ENCODE data around the gene CFAP410.
"Not testable (repeated sequence)": the region's sequence is repeated elsewhere in the genome, so short reads cannot be mapped to it uniquely, and the experiment has no call there.

The CFAP410 gene

DNA sequence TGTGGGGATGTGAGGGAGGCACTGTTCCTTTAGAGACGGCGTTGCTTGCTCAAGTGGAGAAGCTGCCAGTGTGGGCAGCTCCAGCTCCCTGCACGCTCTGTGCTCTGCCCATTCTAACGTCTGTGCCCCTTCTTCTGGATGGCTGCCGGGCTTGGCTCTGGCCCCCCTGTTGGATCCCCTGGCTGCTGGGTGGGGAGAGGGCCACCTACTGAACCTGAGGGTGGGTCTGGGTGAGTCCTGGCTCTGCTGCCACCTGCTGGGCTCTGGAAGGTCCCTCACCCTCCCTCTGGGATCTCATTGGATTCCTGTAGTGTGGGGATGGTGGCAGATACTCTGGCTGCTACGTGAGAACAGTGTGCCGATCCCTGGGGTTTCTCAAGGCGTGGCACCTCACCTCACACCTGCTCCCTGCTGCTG, 34.3 kb downstream of the CFAP410 start:
- Histone ChIP-seq H3K9me3 (ENCODE audit: control insufficient read depth, low read length) (no peaks in the 10 kb centered on the region), H3K36me3 (ENCODE audit: control insufficient read depth, insufficient read depth, low read length) (no peaks in the 10 kb centered on the region), H3K27me3 (ENCODE audit: control insufficient read depth, insufficient read depth, low read length, poor library complexity, severe bottlenecking) (no peaks in the 10 kb centered on the region), H3K27ac (ENCODE audit: insufficient read depth, low read depth, low read length, poor library complexity, severe bottlenecking) (no peak overlapping the region), H3K4me3 (ENCODE audit: insufficient read depth, low read depth, low read length) (no peak overlapping the region), H3K4me1 (ENCODE audit: control insufficient read depth, insufficient read depth, low read length) (peaks cover 25% of the 10 kb centered on the region)
- 83 to 84% methylated on average over 8 of the region's 8 CpGs for WGBS, 2 experiments

DNA sequence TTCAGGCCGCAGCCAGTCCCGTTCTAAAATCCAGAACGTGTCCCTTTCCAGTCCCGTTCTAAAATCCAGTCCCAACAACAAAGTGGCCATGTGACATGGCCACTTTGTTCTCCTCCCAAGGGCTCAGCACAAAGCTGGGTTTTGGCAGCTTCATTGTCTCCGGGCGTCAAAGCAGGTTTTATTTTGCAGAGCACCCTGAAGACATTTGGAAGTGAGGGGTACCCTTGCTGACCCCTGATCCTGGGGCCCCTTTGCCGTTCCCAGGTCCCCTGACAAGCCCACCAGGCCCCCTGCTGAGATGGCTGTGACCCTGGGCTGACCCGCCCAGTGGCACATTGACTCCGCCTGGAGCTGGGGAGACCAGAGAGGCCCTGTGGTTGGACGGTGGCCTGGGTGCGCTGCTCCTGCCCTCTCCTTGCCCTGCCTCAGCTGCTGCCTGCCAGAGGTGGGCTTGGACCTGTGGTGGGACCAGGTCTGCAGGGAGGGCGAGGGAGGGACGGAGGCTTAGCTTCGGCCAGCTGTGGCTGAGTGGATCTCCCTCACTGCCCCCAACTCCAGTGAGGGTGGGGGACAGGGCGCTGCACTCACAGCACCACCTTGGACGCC, 35.1 kb downstream of the CFAP410 start:
- Histone ChIP-seq H3K27me3 (ENCODE audit: control insufficient read depth, insufficient read depth, low read length, poor library complexity, severe bottlenecking) (peaks cover 5% of the 10 kb centered on the region), H3K27ac (ENCODE audit: insufficient read depth, low read depth, low read length, poor library complexity, severe bottlenecking) (no peak overlapping the region), H3K4me1 (ENCODE audit: control insufficient read depth, insufficient read depth, low read length) (peaks cover 25% of the 10 kb centered on the region), H3K36me3 (ENCODE audit: control insufficient read depth, insufficient read depth, low read length) (no peaks in the 10 kb centered on the region), H3K9me3 (ENCODE audit: control insufficient read depth, low read length) (no peaks in the 10 kb centered on the region), H3K4me3 (ENCODE audit: insufficient read depth, low read depth, low read length) (no peak overlapping the region)
- WGBS, 2 experiments: 76 to 78% methylated on average over 16 of the region's 16 CpGs

DNA sequence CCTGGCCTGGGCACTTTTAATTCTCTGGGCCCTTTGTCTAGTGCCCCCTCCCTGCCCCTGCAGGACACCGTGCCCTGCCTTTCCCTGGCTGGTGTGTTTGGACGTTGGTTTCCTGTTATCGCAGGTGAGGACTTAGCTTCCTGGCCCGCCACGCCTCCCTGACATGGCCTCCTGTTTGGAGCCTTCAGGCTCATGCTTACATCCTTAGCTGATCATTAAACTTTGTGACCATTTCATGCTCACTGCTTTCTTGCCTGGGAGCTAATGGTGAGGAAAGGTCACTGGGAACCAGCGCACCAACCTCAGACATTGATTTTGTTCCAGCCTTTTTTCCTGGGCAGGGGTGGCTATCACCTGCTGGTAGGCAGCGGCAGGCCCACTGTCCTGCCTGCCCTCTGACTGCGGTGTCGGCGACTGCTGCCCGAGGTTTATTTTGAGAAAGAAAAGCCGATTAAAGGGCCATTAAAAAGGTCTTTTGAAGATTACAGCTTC, 35.7 kb downstream of the CFAP410 start:
- H3K27ac ChIP-seq (ENCODE audit: insufficient read depth, low read depth, low read length, poor library complexity, severe bottlenecking): peak overlapping the region; percentile 3
- peaks cover 25% of the 10 kb centered on the region for H3K4me1 ChIP-seq (ENCODE audit: control insufficient read depth, insufficient read depth, low read length)
- WGBS, 2 experiments: 85 to 88% methylated on average over 12 of the region's 12 CpGs

DNA sequence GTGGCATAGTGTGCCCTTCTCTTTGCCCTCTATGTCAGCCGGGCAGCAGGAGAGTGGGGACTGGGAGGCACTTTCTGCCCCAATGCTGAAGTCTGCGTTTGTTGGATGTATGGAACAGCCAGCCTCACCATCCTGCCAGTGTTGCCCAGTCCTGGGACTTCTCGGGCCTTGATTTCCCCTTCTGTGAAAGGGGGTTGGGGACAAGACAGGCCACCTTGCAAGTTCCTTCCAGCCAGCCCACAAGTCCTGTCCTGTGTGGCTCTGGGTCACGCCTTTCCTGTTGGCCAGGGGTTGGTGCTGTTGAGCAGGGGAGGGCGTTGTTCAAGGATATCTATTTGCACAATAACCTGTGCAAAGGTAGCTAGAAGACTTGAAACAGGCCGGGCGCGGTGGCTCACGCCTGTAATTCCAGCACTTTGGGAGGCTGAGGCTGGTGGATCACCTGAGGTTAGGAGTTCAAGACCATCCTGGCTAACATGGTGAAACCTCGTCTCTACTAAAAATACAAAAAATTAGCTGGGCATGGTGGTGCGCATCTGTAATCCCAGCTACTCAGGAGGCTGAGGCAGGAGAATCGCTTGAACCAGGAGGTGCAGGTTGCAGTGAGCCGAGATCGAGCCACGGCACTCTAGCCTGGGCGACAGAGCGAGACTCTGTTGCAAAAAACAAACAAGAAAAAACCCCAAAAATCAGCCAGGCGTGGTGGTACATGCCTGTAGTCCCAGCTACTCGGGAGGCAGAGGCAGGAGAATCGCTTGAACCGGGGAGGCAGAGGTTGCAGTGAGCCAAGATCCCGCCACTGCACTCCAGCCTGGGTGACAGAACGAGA, 36.4 kb downstream of the CFAP410 start:
- 92 to 93% methylated on average over 23 of the region's 23 CpGs for WGBS, 2 experiments
- Histone ChIP-seq H3K27me3 (ENCODE audit: control insufficient read depth, insufficient read depth, low read length, poor library complexity, severe bottlenecking) (peaks cover 17% of the 10 kb centered on the region), H3K4me1 (ENCODE audit: control insufficient read depth, insufficient read depth, low read length) (peaks cover 25% of the 10 kb centered on the region)
- not testable (repeated sequence) for H3K27ac ChIP-seq (ENCODE audit: insufficient read depth, low read depth, low read length, poor library complexity, severe bottlenecking); H3K4me3 ChIP-seq (ENCODE audit: insufficient read depth, low read depth, low read length); H3K9me3 ChIP-seq (ENCODE audit: control insufficient read depth, low read length); H3K36me3 ChIP-seq (ENCODE audit: control insufficient read depth, insufficient read depth, low read length)

More for the DNA sequence above, 35.7 kb downstream of the CFAP410 start:
- peaks cover 10% of the 10 kb centered on the region for H3K27me3 ChIP-seq (ENCODE audit: control insufficient read depth, insufficient read depth, low read length, poor library complexity, severe bottlenecking)
- no peak overlapping the region for H3K4me3 ChIP-seq (ENCODE audit: insufficient read depth, low read depth, low read length)
- H3K9me3 ChIP-seq (ENCODE audit: control insufficient read depth, low read length): no peaks in the 10 kb centered on the region
- H3K36me3 ChIP-seq (ENCODE audit: control insufficient read depth, insufficient read depth, low read length): no peaks in the 10 kb centered on the region

DNA sequence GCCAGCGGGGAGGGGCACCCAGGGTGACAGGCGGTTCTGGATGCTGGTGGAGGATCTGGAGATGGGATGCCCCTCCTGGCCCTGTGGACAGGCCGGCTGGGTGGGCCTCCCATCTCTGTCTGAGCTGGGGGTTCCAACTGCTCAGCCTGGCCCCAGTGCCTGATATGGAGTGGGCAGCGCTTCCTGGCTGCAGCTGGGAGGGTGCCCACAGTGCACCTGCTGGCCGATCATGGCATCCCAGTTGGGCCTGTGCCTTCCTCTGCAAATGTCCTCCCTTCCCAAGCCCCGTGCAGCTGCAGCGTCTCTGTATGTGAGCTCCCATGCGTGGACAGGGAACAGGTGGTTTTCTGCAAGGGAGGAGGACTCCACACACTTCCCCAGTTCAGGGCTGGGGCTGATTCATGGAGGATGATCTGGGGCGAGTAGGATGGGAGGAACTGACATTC, 37.2 kb downstream of the CFAP410 start:
- Histone ChIP-seq H3K27ac (ENCODE audit: insufficient read depth, low read depth, low read length, poor library complexity, severe bottlenecking) (no peak overlapping the region), H3K27me3 (ENCODE audit: control insufficient read depth, insufficient read depth, low read length, poor library complexity, severe bottlenecking) (peaks cover 18% of the 10 kb centered on the region), H3K9me3 (ENCODE audit: control insufficient read depth, low read length) (no peaks in the 10 kb centered on the region), H3K4me1 (ENCODE audit: control insufficient read depth, insufficient read depth, low read length) (peaks cover 22% of the 10 kb centered on the region), H3K36me3 (ENCODE audit: control insufficient read depth, insufficient read depth, low read length) (no peaks in the 10 kb centered on the region), H3K4me3 (ENCODE audit: insufficient read depth, low read depth, low read length) (no peak overlapping the region)
- WGBS, 2 experiments: 91 to 93% methylated on average over 9 of the region's 9 CpGs

DNA sequence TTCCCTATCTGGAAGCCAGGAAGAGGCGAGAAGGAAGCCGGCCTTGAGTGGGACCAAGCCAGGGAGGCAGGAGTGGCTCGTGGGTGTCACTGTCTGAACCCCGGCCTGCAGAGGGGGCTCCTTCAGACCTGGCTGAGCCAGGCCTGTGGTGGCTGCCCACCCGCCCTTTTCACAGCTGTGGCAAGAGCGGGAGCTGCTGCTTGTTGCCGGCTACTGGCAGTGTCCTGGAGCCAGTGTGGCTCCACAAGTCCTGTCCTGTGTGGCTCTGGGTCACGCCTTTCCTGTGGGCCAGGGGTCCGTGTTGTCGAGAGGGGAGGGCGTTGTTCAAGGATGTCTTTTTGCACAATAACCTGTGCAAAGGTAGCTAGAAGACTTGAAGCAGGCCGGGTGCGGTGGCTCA, 38.0 kb downstream of the CFAP410 start:
- Histone ChIP-seq H3K27ac (ENCODE audit: insufficient read depth, low read depth, low read length, poor library complexity, severe bottlenecking) (no peak overlapping the region), H3K4me1 (ENCODE audit: control insufficient read depth, insufficient read depth, low read length) (peaks cover 17% of the 10 kb centered on the region), H3K27me3 (ENCODE audit: control insufficient read depth, insufficient read depth, low read length, poor library complexity, severe bottlenecking) (peaks cover 18% of the 10 kb centered on the region), H3K9me3 (ENCODE audit: control insufficient read depth, low read length) (no peaks in the 10 kb centered on the region), H3K4me3 (ENCODE audit: insufficient read depth, low read depth, low read length) (peak overlapping the region; percentile 64), H3K36me3 (ENCODE audit: control insufficient read depth, insufficient read depth, low read length) (no peaks in the 10 kb centered on the region)
- 89 to 92% methylated on average over 13 of the region's 13 CpGs for WGBS, 2 experiments

DNA sequence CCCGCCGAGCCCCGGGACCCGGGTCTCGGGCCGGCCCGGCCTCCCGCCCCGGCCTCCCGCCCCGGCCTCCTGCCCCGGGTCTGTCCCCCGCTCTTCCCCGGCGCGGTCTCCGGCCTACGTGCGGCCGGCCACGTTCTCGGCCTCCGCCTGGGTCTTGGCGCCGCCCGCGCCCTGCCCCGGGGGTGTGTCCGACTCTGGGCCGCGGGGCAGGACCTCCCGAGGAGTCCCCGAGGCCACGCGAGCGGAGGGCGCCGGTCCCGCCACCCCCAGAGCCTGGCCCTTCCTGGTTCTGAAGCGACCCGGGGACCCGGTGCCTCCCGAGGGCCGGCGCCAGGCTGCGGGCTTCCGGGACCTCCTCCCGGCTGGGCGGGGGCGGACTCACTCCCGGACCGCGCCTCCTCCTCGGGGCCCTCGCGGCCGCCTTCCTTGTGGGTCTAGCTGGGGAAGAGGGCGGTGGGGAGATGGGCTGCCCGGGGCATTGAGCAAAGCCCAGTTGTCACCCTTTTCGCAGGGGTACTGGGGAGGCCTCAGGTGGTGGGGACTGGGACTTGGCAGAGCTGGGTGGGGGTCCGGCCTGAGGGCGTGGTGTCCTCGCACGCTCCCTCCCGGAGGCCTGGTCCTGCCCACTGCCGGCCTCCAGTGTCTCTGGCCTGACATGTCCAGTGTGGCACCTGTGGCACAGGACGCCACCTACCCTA, 38.8 kb downstream of the CFAP410 start:
- Histone ChIP-seq H3K4me3 (ENCODE audit: insufficient read depth, low read depth, low read length) (peak overlapping the region; percentile 64), H3K4me1 (ENCODE audit: control insufficient read depth, insufficient read depth, low read length) (peaks cover 17% of the 10 kb centered on the region), H3K27ac (ENCODE audit: insufficient read depth, low read depth, low read length, poor library complexity, severe bottlenecking) (no peak overlapping the region), H3K36me3 (ENCODE audit: control insufficient read depth, insufficient read depth, low read length) (no peaks in the 10 kb centered on the region), H3K9me3 (ENCODE audit: control insufficient read depth, low read length) (no peaks in the 10 kb centered on the region), H3K27me3 (ENCODE audit: control insufficient read depth, insufficient read depth, low read length, poor library complexity, severe bottlenecking) (peaks cover 18% of the 10 kb centered on the region)
- 2 to 4% methylated on average over 67 of the region's 67 CpGs for WGBS, 2 experiments

DNA sequence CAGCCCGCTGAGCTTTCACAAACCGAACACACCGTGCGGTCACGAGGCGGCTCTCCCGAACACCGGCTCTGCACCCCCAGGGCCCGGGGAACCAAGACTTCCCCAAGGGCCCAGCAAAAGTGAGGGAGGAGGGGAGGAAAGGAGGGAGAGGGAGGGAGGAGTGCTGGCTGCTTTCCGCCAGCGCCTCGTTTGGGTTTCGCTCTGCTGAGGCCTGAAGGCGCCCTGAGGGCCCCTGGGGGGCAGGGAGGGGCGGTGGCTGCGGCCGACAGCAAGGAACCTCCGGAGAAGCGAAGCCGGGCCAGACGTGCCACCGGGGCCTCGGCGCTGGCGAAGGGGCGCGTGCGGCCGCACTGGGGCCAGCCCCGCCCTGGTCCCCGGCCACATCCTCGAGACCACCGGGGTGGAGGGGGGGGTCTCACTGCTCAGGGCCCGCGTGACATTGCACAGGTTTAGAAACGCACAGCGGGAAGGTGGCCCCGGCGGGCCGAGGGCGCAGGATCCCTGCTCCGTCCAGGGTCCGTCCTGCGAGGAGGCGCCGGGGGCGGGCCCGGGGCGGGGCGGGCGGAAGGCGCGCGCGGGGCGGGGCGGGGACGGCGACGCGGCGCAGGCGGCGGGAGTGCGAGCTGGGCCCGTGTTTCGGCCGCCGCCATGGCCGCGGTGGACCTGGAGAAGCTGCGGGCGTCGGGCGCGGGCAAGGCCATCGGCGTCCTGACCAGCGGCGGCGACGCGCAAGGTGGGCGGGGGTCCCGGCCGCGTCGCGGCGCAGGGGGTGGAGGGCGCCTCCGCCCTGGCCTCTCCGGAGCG, 39.5 kb downstream of the CFAP410 start, which contains the start of gene PFKL:
Gene PFKL (plus strand): TSS at position 596 of the 804 bp plus-strand sequence. CDS start 53 bp downstream, at position 649.
- H3K4me3 ChIP-seq (ENCODE audit: insufficient read depth, low read depth, low read length): peak within 1 kb of the TSS; percentile 64
- WGBS, 2 experiments: 0 to 1% methylated on average over 94 of the region's 94 CpGs
- no peaks in the 10 kb centered on the region for H3K36me3 ChIP-seq (ENCODE audit: control insufficient read depth, insufficient read depth, low read length)
- H3K27me3 ChIP-seq (ENCODE audit: control insufficient read depth, insufficient read depth, low read length, poor library complexity, severe bottlenecking): peaks cover 18% of the 10 kb centered on the region
- peaks cover 13% of the 10 kb centered on the region for H3K4me1 ChIP-seq (ENCODE audit: control insufficient read depth, insufficient read depth, low read length)
- H3K9me3 ChIP-seq (ENCODE audit: control insufficient read depth, low read length): no peaks in the 10 kb centered on the region
- no peak within 1 kb of the TSS for H3K27ac ChIP-seq (ENCODE audit: insufficient read depth, low read depth, low read length, poor library complexity, severe bottlenecking)

DNA sequence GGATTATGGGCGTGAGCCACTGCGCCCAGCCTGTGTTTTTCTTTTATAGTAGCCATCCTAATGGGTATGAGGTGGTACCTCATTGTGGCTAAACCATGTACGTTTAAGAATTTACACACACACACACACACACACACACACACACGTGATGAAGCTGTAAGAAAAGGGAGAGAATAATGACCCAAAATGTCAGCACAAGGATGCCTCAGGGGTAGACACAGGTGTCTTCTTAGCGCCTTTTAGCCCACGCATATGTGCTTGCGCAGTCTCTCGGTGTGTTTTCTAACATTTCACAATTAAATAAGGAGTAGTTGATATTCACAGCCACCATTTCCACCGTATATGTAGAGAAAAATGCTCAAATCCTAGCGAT, 40.1 kb downstream of the CFAP410 start:
- H3K4me1 ChIP-seq (ENCODE audit: control insufficient read depth, insufficient read depth, low read length): peaks cover 8% of the 10 kb centered on the region
- H3K4me3 ChIP-seq (ENCODE audit: insufficient read depth, low read depth, low read length): peak overlapping the region; percentile 64
- no peak overlapping the region for H3K27ac ChIP-seq (ENCODE audit: insufficient read depth, low read depth, low read length, poor library complexity, severe bottlenecking)
- no peaks in the 10 kb centered on the region for H3K36me3 ChIP-seq (ENCODE audit: control insufficient read depth, insufficient read depth, low read length)
- no peaks in the 10 kb centered on the region for H3K9me3 ChIP-seq (ENCODE audit: control insufficient read depth, low read length)
- 26 to 38% methylated on average over 7 to 8 of the region's 10 CpGs for WGBS, 2 experiments
- peaks cover 18% of the 10 kb centered on the region for H3K27me3 ChIP-seq (ENCODE audit: control insufficient read depth, insufficient read depth, low read length, poor library complexity, severe bottlenecking)

Data from ectodermal cell (in vitro differentiated cells).